IgD-negative memory B cell (primary cell): ENCODE measurements around the gene PLPPR2. TPM values are rescaled to one million over a fixed set of nuclear protein-coding genes. Genes with fewer than 3 reads are reported as not detected.
A peak's percentile ranks its signal among the peaks of the same experiment; 100 is the strongest.
"Not testable (repeated sequence)": the region's sequence is repeated elsewhere in the genome, so short reads cannot be mapped to it uniquely, and the experiment has no call there.

Source experiments
- H3K27ac Mint-ChIP-seq, 3 donors: one replicate each; pipeline ENCODE4 v1.8.0; 2020 to 2022; ENCODE audit warnings: mild to moderate bottlenecking in 3 of 3, mixed read lengths in 3 of 3, moderate library complexity in 1 of 3
- H3K27me3 Mint-ChIP-seq: one replicate; pipeline ENCODE4 v1.8.0; 2021; ENCODE audit warnings: mixed read lengths
- H3K36me3 Mint-ChIP-seq: one replicate; pipeline ENCODE4 v1.8.0; 2020; ENCODE audit warnings: mild to moderate bottlenecking, mixed read lengths
- H3K4me1 Mint-ChIP-seq, 3 donors: one replicate each; pipeline ENCODE4 v1.8.0; 2020 to 2022; ENCODE audit warnings: mixed read lengths in 3 of 3, mild to moderate bottlenecking in 1 of 3
- H3K4me3 Mint-ChIP-seq, 4 donors: one replicate each; pipeline ENCODE4 v1.8.0; 2020 to 2022; ENCODE audit warnings: mild to moderate bottlenecking in 4 of 4, mixed read lengths in 4 of 4, moderate library complexity in 3 of 4
- H3K9me3 Mint-ChIP-seq, 3 donors: one replicate each; pipeline ENCODE4 v1.8.0; 2020 to 2021; ENCODE audit warnings: mixed read lengths in 3 of 3, mild to moderate bottlenecking in 1 of 3
- polyA plus RNA-seq: library from polyadenylated mRNA; unstranded; fragments of 300-500 nt; fragmentation: Illumina TruSeq; gene quantifications from one replicate; pipeline ENCODE4 v1.2.3, GENCODE V29; 2021

Gene PLPPR2
- polyA plus RNA-seq, 1 donor from 2014 or later: 1.9 TPM

GRCh38 chr19:11390359-11390758 is 35.1 kb downstream of the PLPPR2 start:
- peak overlapping the region in 1 of 4 donors; percentile 52 for H3K4me3 Mint-ChIP-seq
- no peaks in the 10 kb centered on the region for H3K9me3 Mint-ChIP-seq
- no peak overlapping the region for H3K27ac Mint-ChIP-seq
- H3K4me1 Mint-ChIP-seq: peaks cover 6 to 16% (median 16%) of the 10 kb centered on the region in 3 donors
- no peaks in the 10 kb centered on the region for H3K27me3 Mint-ChIP-seq
- peaks cover 2% of the 10 kb centered on the region for H3K36me3 Mint-ChIP-seq

GRCh38 chr19:11390933-11391680 is 35.9 kb downstream of the PLPPR2 start:
- Mint-ChIP-seq H3K4me1 (peaks cover 6 to 16% (median 16%) of the 10 kb centered on the region in 3 donors), H3K4me3 (no peak overlapping the region), H3K9me3 (no peaks in the 10 kb centered on the region), H3K27me3 (no peaks in the 10 kb centered on the region), H3K27ac (peak overlapping the region in 1 of 3 donors; percentile 53), H3K36me3 (peaks cover 2% of the 10 kb centered on the region)

GRCh38 chr19:11397089-11397610 is 41.9 kb downstream of the PLPPR2 start:
- H3K36me3 Mint-ChIP-seq: peaks cover 2% of the 10 kb centered on the region
- no peaks in the 10 kb centered on the region for H3K9me3 Mint-ChIP-seq
- no peaks in the 10 kb centered on the region for H3K27me3 Mint-ChIP-seq
- peaks cover 0 to 9% (median 6%) of the 10 kb centered on the region in 3 donors for H3K4me1 Mint-ChIP-seq
- no peak overlapping the region for H3K27ac Mint-ChIP-seq
- H3K4me3 Mint-ChIP-seq: no peak overlapping the region

GRCh38 chr19:11399667-11400066 is 44.4 kb downstream of the PLPPR2 start:
- Mint-ChIP-seq H3K36me3 (peaks cover 2% of the 10 kb centered on the region), H3K4me1 (peaks cover 0 to 2% (median 2%) of the 10 kb centered on the region in 3 donors), H3K27ac (no peak overlapping the region), H3K27me3 (no peaks in the 10 kb centered on the region), H3K4me3 (no peak overlapping the region), H3K9me3 (no peaks in the 10 kb centered on the region)

GRCh38 chr19:11400798-11401197 is 45.6 kb downstream of the PLPPR2 start:
- no peaks in the 10 kb centered on the region for H3K4me1 Mint-ChIP-seq
- no peak overlapping the region for H3K27ac Mint-ChIP-seq
- no peaks in the 10 kb centered on the region for H3K27me3 Mint-ChIP-seq
- H3K4me3 Mint-ChIP-seq: no peak overlapping the region
- no peaks in the 10 kb centered on the region for H3K9me3 Mint-ChIP-seq
- no peaks in the 10 kb centered on the region for H3K36me3 Mint-ChIP-seq

GRCh38 chr19:11401808-11402543 is 46.7 kb downstream of the PLPPR2 start:
- Mint-ChIP-seq H3K27ac (peak overlapping the region in 1 of 3 donors; percentile 46), H3K9me3 (no peaks in the 10 kb centered on the region), H3K4me3 (no peak overlapping the region), H3K36me3 (no peaks in the 10 kb centered on the region), H3K27me3 (no peaks in the 10 kb centered on the region), H3K4me1 (no peaks in the 10 kb centered on the region)

- Mint-ChIP-seq H3K4me3 (peak overlapping the region in 1 of 4 donors; percentile 45), H3K4me1 (peaks cover 0 to 2% (median 0%) of the 10 kb centered on the region in 3 donors)
These were observed 49.5 kb downstream of the PLPPR2 start for GRCh38 chr19:11404588-11405222.

GRCh38 chr19:11405846-11406643 is 50.8 kb downstream of the PLPPR2 start:
- peaks cover 4% of the 10 kb centered on the region for H3K27me3 Mint-ChIP-seq

More at GRCh38 chr19:11404588-11405222, 49.5 kb downstream of the PLPPR2 start:
- Mint-ChIP-seq H3K9me3 (no peaks in the 10 kb centered on the region), H3K27ac (peak overlapping the region in 1 of 3 donors; percentile 3), H3K27me3 (no peaks in the 10 kb centered on the region), H3K36me3 (no peaks in the 10 kb centered on the region)

GRCh38 chr19:11406703-11407236 is 51.5 kb downstream of the PLPPR2 start:
- not testable (repeated sequence) for H3K4me3 Mint-ChIP-seq, H3K4me1 Mint-ChIP-seq, H3K36me3 Mint-ChIP-seq, H3K27me3 Mint-ChIP-seq, H3K9me3 Mint-ChIP-seq
- H3K27ac Mint-ChIP-seq: peak overlapping the region in 1 of 3 donors; percentile 76

More at GRCh38 chr19:11405846-11406643, 50.8 kb downstream of the PLPPR2 start:
- Mint-ChIP-seq H3K4me1 (peaks cover 0 to 2% (median 0%) of the 10 kb centered on the region in 3 donors), H3K4me3 (no peak overlapping the region), H3K36me3 (no peaks in the 10 kb centered on the region), H3K9me3 (no peaks in the 10 kb centered on the region), H3K27ac (peak overlapping the region in 1 of 3 donors; percentile 76)

- Mint-ChIP-seq H3K36me3 (no peaks in the 10 kb centered on the region), H3K27me3 (peaks cover 10% of the 10 kb centered on the region), H3K9me3 (no peaks in the 10 kb centered on the region), H3K4me3 (no peak overlapping the region), H3K4me1 (peaks cover 0 to 2% (median 0%) of the 10 kb centered on the region in 3 donors), H3K27ac (peak overlapping the region in 1 of 3 donors; percentile 16)
These were observed 53.4 kb downstream of the PLPPR2 start for GRCh38 chr19:11408591-11408990.

- H3K27me3 Mint-ChIP-seq: peaks cover 10% of the 10 kb centered on the region
- H3K4me1 Mint-ChIP-seq: peaks cover 0 to 2% (median 0%) of the 10 kb centered on the region in 3 donors
- no peaks in the 10 kb centered on the region for H3K36me3 Mint-ChIP-seq
- H3K27ac Mint-ChIP-seq: no peak overlapping the region
- peak overlapping the region in 1 of 4 donors; percentile 17 for H3K4me3 Mint-ChIP-seq
- H3K9me3 Mint-ChIP-seq: no peaks in the 10 kb centered on the region
These were observed 55.5 kb downstream of the PLPPR2 start for GRCh38 chr19:11410682-11411081.

GRCh38 chr19:11414544-11414943 is 59.3 kb downstream of the PLPPR2 start:
- Mint-ChIP-seq H3K4me1 (peaks cover 5 to 6% (median 6%) of the 10 kb centered on the region in 3 donors), H3K36me3 (no peaks in the 10 kb centered on the region), H3K9me3 (no peaks in the 10 kb centered on the region), H3K4me3 (no peak overlapping the region), H3K27ac (no peak overlapping the region), H3K27me3 (peaks cover 21% of the 10 kb centered on the region)
